IMR-90 (cell line): Measurements from ENCODE around the gene MADD. TPM values are rescaled to one million over a fixed set of nuclear protein-coding genes. Genes with fewer than 3 reads are reported as not detected.

Experiments
- ATAC-seq: fragments of 200-7000 bp; cut with Tn5 transposase; 2 replicates; pipeline ENCODE4 v1.9.1; 2020; ENCODE audit warnings: low read depth, mild to moderate bottlenecking, moderate library complexity
- BruUV-seq: library from RNA; stranded (reverse); fragments of 400-500 nt; replicated peaks from 2 replicates; lab custom pipeline; 2021; lab: Mats Ljungman, UMichigan
- CTCF ChIA-PET: fragments of 300-600 bp; formaldehyde crosslinking; extraction: SDS; loops from one replicate; lab custom pipeline; 2021; ENCODE audit warnings: antibody characterized with exemption; lab: Yijun Ruan, JAX
- POLR2A ChIA-PET: fragments of 300-600 bp; sonication (Branson Sonifier 250); formaldehyde crosslinking; loops from one replicate; lab custom pipeline; 2022; ENCODE audit warnings: antibody characterized with exemption; ENCODE audit not compliant: unreplicated experiment; lab: Charles Lee
- DNase-seq: peaks from one replicate; pipeline ENCODE4 v3.0.0; 2013
- H2AFZ ChIP-seq: replicated peaks from 2 replicates; pipeline ENCODE3; 2013; ENCODE audit warnings: low read length, mild to moderate bottlenecking; ENCODE audit not compliant: poor library complexity
- H2AK5ac ChIP-seq: 2 replicates; pipeline ENCODE4 v1.6.1; 2013; ENCODE audit warnings: low read depth, low read length, inconsistent platforms
- H2AK9ac ChIP-seq: replicated peaks from 2 replicates; pipeline ENCODE3; 2013; ENCODE audit warnings: mild to moderate bottlenecking, low read depth, low read length, moderate library complexity; ENCODE audit not compliant: poor library complexity
- H2BK120ac ChIP-seq: 2 replicates; pipeline ENCODE4 v1.6.1; 2013; ENCODE audit warnings: low read depth, low read length, inconsistent platforms
- H2BK15ac ChIP-seq: 3 replicates; pipeline ENCODE4 v1.6.1; 2013; ENCODE audit warnings: low read depth, low read length, inconsistent platforms
- H2BK20ac ChIP-seq: 2 replicates; pipeline ENCODE4 v1.6.1; 2013; ENCODE audit warnings: low read depth, mild to moderate bottlenecking, inconsistent platforms, low read length, moderate library complexity
- H2BK5ac ChIP-seq: 2 replicates; pipeline ENCODE4 v1.6.1; 2013; ENCODE audit warnings: mild to moderate bottlenecking, low read depth, low read length, inconsistent platforms; ENCODE audit not compliant: poor library complexity, severe bottlenecking
- H3K14ac ChIP-seq: replicated peaks from 2 replicates; pipeline ENCODE4 v1.6.1; 2013; ENCODE audit warnings: low read depth, low read length, inconsistent platforms
- H3K18ac ChIP-seq: 2 replicates; pipeline ENCODE4 v1.6.1; 2013; ENCODE audit warnings: low read depth, low read length, control low read depth
- H3K23ac ChIP-seq: 2 replicates; pipeline ENCODE4 v1.6.1; 2013; ENCODE audit warnings: low read depth, low read length, inconsistent platforms
- H3K27ac ChIP-seq: 2 replicates; pipeline ENCODE4 v1.5.1; 2013; ENCODE audit warnings: mild to moderate bottlenecking, control low read depth, low read length; ENCODE audit not compliant: insufficient read depth
- H3K27me3 ChIP-seq: 2 replicates; pipeline ENCODE4 v1.6.1; 2013; ENCODE audit warnings: low read length; ENCODE audit not compliant: control insufficient read depth, insufficient read depth
- H3K36me3 ChIP-seq: 2 replicates; pipeline ENCODE4 v1.6.1; 2013; ENCODE audit warnings: low read length, mixed read lengths; ENCODE audit not compliant: control insufficient read depth, insufficient read depth
- H3K4ac ChIP-seq: 2 replicates; pipeline ENCODE4 v1.6.1; 2013; ENCODE audit warnings: low read depth, low read length, inconsistent platforms
- H3K4me1 ChIP-seq: 2 replicates; pipeline ENCODE4 v1.6.1; 2013; ENCODE audit warnings: low read length, mixed read lengths; ENCODE audit not compliant: control insufficient read depth, insufficient read depth
- H3K4me2 ChIP-seq: 2 replicates; pipeline ENCODE4 v1.6.1; 2013; ENCODE audit warnings: low read depth, mild to moderate bottlenecking, control low read depth, low read length, moderate library complexity
- H3K4me3 ChIP-seq: 2 replicates; pipeline ENCODE4 v1.5.1; 2013; ENCODE audit warnings: low read depth, mild to moderate bottlenecking, control low read depth, low read length, moderate library complexity; ENCODE audit not compliant: insufficient read depth
- H3K56ac ChIP-seq: 2 replicates; pipeline ENCODE4 v1.6.1; 2013; ENCODE audit warnings: low read length, inconsistent platforms; ENCODE audit not compliant: insufficient read depth; ENCODE audit errors: extremely low read depth
- H3K79me1 ChIP-seq, 2 experiments: 2 replicates each; pipeline ENCODE4 v1.6.1; 2013; ENCODE audit warnings: low read length in 2 of 2, inconsistent platforms in 1 of 2, low read depth in 1 of 2
- H3K9ac ChIP-seq: 2 replicates; pipeline ENCODE4 v1.6.1; 2013; ENCODE audit warnings: low read depth, low read length, control low read depth
- H3K9me1 ChIP-seq: 2 replicates; pipeline ENCODE4 v1.6.1; 2013; ENCODE audit warnings: low read length, inconsistent platforms; ENCODE audit not compliant: insufficient read depth
- H3K9me3 ChIP-seq: 2 replicates; pipeline ENCODE4 v1.6.1; 2013; ENCODE audit warnings: low read length; ENCODE audit not compliant: control insufficient read depth, insufficient read depth
- H4K20me1 ChIP-seq: 2 replicates; pipeline ENCODE4 v1.6.1; 2013; ENCODE audit warnings: low read length, inconsistent platforms; ENCODE audit not compliant: insufficient read depth
- H4K5ac ChIP-seq: 2 replicates; pipeline ENCODE4 v1.6.1; 2013; ENCODE audit warnings: mild to moderate bottlenecking, low read depth, low read length, control low read depth
- H4K8ac ChIP-seq, 2 experiments: 2 replicates each; pipeline ENCODE4 v1.6.1; 2013; ENCODE audit warnings: low read depth in 2 of 2, low read length in 2 of 2, control low read depth in 1 of 2, inconsistent platforms in 1 of 2
- H4K91ac ChIP-seq: 2 replicates; pipeline ENCODE4 v1.6.1; 2013; ENCODE audit warnings: low read depth, low read length, inconsistent platforms; ENCODE audit not compliant: insufficient read depth
- CEBPB ChIP-seq: IDR thresholded peaks from 2 replicates; pipeline ENCODE4 v1.6.1; 2012; ENCODE audit warnings: low read depth, low read length, improper control_type of control experiment
- CHD1 ChIP-seq: IDR thresholded peaks from 2 replicates; pipeline ENCODE4 v1.6.1; 2012; ENCODE audit warnings: low read depth, low read length, improper control_type of control experiment
- NFE2L2 ChIP-seq: fragments of 150-350 bp; IDR thresholded peaks from 2 replicates; pipeline ENCODE4 v1.6.1; 2016; ENCODE audit warnings: low read depth, mild to moderate bottlenecking, low read length
- POLR2A ChIP-seq: IDR thresholded peaks from 2 replicates; pipeline ENCODE4 v1.6.1; 2012; ENCODE audit warnings: mild to moderate bottlenecking, low read depth, low read length
- RAD21 ChIP-seq: IDR thresholded peaks from 2 replicates; pipeline ENCODE4 v1.6.1; 2012; ENCODE audit warnings: low read length, improper control_type of control experiment
- RCOR1 ChIP-seq: IDR thresholded peaks from 2 replicates; pipeline ENCODE4 v1.6.1; 2012; ENCODE audit warnings: mild to moderate bottlenecking, low read length, improper control_type of control experiment; ENCODE audit not compliant: insufficient replicate concordance
- SMC3 ChIP-seq: fragments of 150-350 bp; IDR thresholded peaks from 2 replicates; pipeline ENCODE4 v1.6.1; 2016; ENCODE audit warnings: low read depth, mild to moderate bottlenecking, antibody characterized with exemption, low read length, moderate library complexity
- WGBS, 2 experiments: methylation state at CpG; one replicate each; pipeline versions ENCODE4 v1.1.5 to v1.1.7; 2013; ENCODE audit warnings: missing lambda C conversion rate in 2 of 2; ENCODE audit not compliant: insufficient read length in 1 of 2; ENCODE audit errors: extremely low coverage in 2 of 2; 5-methylcytosine and 5-hydroxymethylcytosine counted together
- dilution Hi-C: fragments of 300-500 bp; cut with HindIII; formaldehyde crosslinking; loops from one replicate; pipeline ENCODE4 v1.14.3; 2018; ENCODE audit warnings: low sequenced_read_pairs; ENCODE audit not compliant: unreplicated experiment
- in situ Hi-C: fragments of 300-500 bp; cut with MboI; formaldehyde crosslinking; loops from 3 replicates; pipeline ENCODE4 v1.14.3; 2019; ENCODE audit warnings: low sequenced_read_pairs, inconsistent platforms, mixed read lengths
- intact Hi-C: fragments of 100-400 bp; cut with micrococcal nuclease; formaldehyde crosslinking; loops from 2 replicates; pipeline ENCODE4 v1.10.0; 2022
- polyA plus RNA-seq, 3 experiments: library from polyadenylated mRNA; depleted of rRNA; stranded (reverse); fragments of >200 nt; gene quantifications; 2 replicates each; pipeline ENCODE4 v1.2.3, GENCODE V29; 2012; ENCODE audit warnings: low replicate concordance in 1 of 3
- total RNA-seq: library from RNA; depleted of rRNA; stranded (reverse); fragments of >200 nt; gene quantifications from 2 replicates; pipeline ENCODE4 v1.2.3, GENCODE V29; 2012
- TF ChIP-seq, protein P1 (sequence below): fragments of 150-350 bp; IDR thresholded peaks from 2 replicates; pipeline ENCODE4 v1.6.1; 2016; ENCODE audit warnings: low read depth, mild to moderate bottlenecking, low read length, moderate library complexity, borderline replicate concordance

Gene MADD
- total and polyA plus RNA-seq, 2 of the 4 experiments (the other 2 are of a cell fraction) = 13.3 to 16.4 TPM

DNA sequence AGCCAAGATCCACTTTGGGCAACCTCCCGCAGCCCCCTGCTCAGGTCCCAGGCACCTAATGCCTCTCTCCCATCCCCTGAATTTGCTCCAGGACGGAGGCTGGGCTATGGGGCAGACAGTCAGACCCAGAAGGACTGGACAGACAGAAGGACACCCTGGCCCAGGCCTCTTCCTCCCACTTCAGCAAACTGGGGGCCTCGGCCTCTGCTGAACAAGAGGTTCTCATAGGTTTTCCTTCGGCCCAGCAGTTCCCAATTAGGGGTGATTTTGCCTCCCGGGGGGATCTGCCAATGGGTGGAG is 104.7 kb downstream of the MADD start:
- POLR2A ChIA-PET = no interaction called here
- H2AK9ac ChIP-seq = peak overlapping the region; percentile 42
- dilution Hi-C loops = no loop called here
- no TSS peak for BruUV-seq
- H3K27ac ChIP-seq = no peak overlapping the region
- peak overlapping the region; percentile 68; the same call in 1 of the 2 replicates for H2AK5ac ChIP-seq
- H3K4ac ChIP-seq = no peak overlapping the region; the same call in 1 of the 2 replicates
- no peaks in the 10 kb centered on the region for H3K9me3 ChIP-seq
- intact Hi-C loops = loop anchor here (1.0 kb wide), 3 partner anchors 34 to 243 kb away; partner anchors contain the start of gene SLC39A13
- no peak overlapping the region for H4K8ac ChIP-seq
- no peak overlapping the region for H4K5ac ChIP-seq
- H3K18ac ChIP-seq = no peak overlapping the region
- peaks cover 5% of the 10 kb centered on the region for H3K27me3 ChIP-seq
- H3K56ac ChIP-seq = no peak overlapping the region
- DNase-seq (no peak), ATAC-seq (no peak)
- no peaks in the 10 kb centered on the region; the same call in 1 of the 2 replicates for H4K20me1 ChIP-seq
- in situ Hi-C loops = loop anchor here (25.0 kb wide), 1 partner anchor 487 kb away; no protein-coding TSS in a partner anchor
- H3K14ac ChIP-seq = no peak overlapping the region
- H2BK15ac ChIP-seq = no peak overlapping the region
- CTCF ChIA-PET = interaction anchor here (0.6 to 1.9 kb wide), 8 partner anchors 12 to 243 kb away, joined by 3 to 6 read pairs (median 4); no protein-coding TSS in a partner anchor
- H2AFZ ChIP-seq = peak overlapping the region; percentile 76
- no peak overlapping the region for H2BK5ac ChIP-seq
- peaks cover 5% of the 10 kb centered on the region for H3K4me1 ChIP-seq
- WGBS, 2 experiments = no CpG with 5 or more reads among the region's 5 CpGs
- no peak overlapping the region for H3K4me3 ChIP-seq
- no peaks in the 10 kb centered on the region for H3K79me1 ChIP-seq
- no peak overlapping the region for H3K9ac ChIP-seq
- H3K4me2 ChIP-seq = no peak overlapping the region
- H3K23ac ChIP-seq = no peak overlapping the region
- H3K9me1 ChIP-seq = peaks cover 9% of the 10 kb centered on the region
- H4K91ac ChIP-seq = no peak overlapping the region; the same call in 1 of the 2 replicates
- H3K36me3 ChIP-seq = no peaks in the 10 kb centered on the region
- no peak overlapping the region for H2BK20ac ChIP-seq
- H2BK120ac ChIP-seq = no peak overlapping the region
- no peak for TF ChIP-seq NFE2L2
- TF ChIP-seq RAD21 = no peak
- no peak for TF ChIP-seq RCOR1
- TF ChIP-seq, protein P1, sequence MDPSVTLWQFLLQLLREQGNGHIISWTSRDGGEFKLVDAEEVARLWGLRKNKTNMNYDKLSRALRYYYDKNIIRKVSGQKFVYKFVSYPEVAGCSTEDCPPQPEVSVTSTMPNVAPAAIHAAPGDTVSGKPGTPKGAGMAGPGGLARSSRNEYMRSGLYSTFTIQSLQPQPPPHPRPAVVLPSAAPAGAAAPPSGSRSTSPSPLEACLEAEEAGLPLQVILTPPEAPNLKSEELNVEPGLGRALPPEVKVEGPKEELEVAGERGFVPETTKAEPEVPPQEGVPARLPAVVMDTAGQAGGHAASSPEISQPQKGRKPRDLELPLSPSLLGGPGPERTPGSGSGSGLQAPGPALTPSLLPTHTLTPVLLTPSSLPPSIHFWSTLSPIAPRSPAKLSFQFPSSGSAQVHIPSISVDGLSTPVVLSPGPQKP = no peak
- no peak for TF ChIP-seq CHD1
- no peak for TF ChIP-seq CEBPB
- TF ChIP-seq SMC3 = no peak
- TF ChIP-seq POLR2A = no peak
